SK-N-SH treated with all-trans-retinoic acid at 6 μM for 48 hours (cell line): Measurements from ENCODE around the gene DPP10.

Source experiments
- ARNTL ChIP-seq: fragments of 450-650 bp; formaldehyde crosslinking; IDR thresholded peaks from 2 replicates; pipeline ENCODE4 v1.5.0; 2020; ENCODE audit warnings: low read depth, mild to moderate bottlenecking, moderate library complexity, borderline replicate concordance
- CREB5 ChIP-seq: fragments of 250-450 bp; sonication (Bioruptor Pico); IDR thresholded peaks from 2 replicates; pipeline ENCODE4 v1.5.1; 2020; ENCODE audit warnings: low read depth, mild to moderate bottlenecking, moderate library complexity
- CSDC2 ChIP-seq: fragments of 250-450 bp; sonication (Bioruptor Pico); IDR thresholded peaks from 2 replicates; pipeline ENCODE4 v1.5.0; 2020; ENCODE audit warnings: mild to moderate bottlenecking, moderate library complexity
- ESRRG ChIP-seq: fragments of 250-450 bp; sonication (Bioruptor Pico); IDR thresholded peaks from 2 replicates; pipeline ENCODE4 v1.6.1; 2021; ENCODE audit warnings: mild to moderate bottlenecking
- GLIS3 ChIP-seq: fragments of 250-450 bp; sonication (Bioruptor Pico); IDR thresholded peaks from 2 replicates; pipeline ENCODE4 v1.5.0; 2020; ENCODE audit warnings: mild to moderate bottlenecking, moderate library complexity
- ISL1 ChIP-seq: fragments of 250-450 bp; sonication (Bioruptor Pico); IDR thresholded peaks from 2 replicates; pipeline ENCODE4 v2.1.2; 2022; ENCODE audit warnings: mild to moderate bottlenecking, moderate library complexity
- PATZ1 ChIP-seq: fragments of 250-450 bp; sonication (Bioruptor Pico); IDR thresholded peaks from 2 replicates; pipeline ENCODE4 v1.8.0; 2020; ENCODE audit warnings: mild to moderate bottlenecking, moderate library complexity, borderline replicate concordance
- RARB ChIP-seq: fragments of 250-450 bp; sonication (Bioruptor Pico); IDR thresholded peaks from 2 replicates; pipeline ENCODE4 v1.8.0; 2021; ENCODE audit warnings: mild to moderate bottlenecking, moderate library complexity
- TOX ChIP-seq: fragments of 250-450 bp; sonication (Bioruptor Pico); IDR thresholded peaks from 2 replicates; pipeline ENCODE4 v1.8.0; 2021; ENCODE audit warnings: mild to moderate bottlenecking, moderate library complexity, borderline replicate concordance
- ZC3H10 ChIP-seq: fragments of 250-450 bp; sonication (Bioruptor Pico); IDR thresholded peaks from 2 replicates; pipeline ENCODE4 v1.5.1; 2021; ENCODE audit warnings: mild to moderate bottlenecking, moderate library complexity
- ZFP3 ChIP-seq: fragments of 250-450 bp; sonication (Bioruptor Pico); IDR thresholded peaks from 2 replicates; pipeline ENCODE4 v1.5.0; 2020; ENCODE audit warnings: mild to moderate bottlenecking, moderate library complexity
- ZNF70 ChIP-seq: fragments of 450-650 bp; formaldehyde crosslinking; IDR thresholded peaks from 2 replicates; pipeline ENCODE4 v1.5.0; 2020; ENCODE audit warnings: mild to moderate bottlenecking, moderate library complexity

- TF ChIP-seq CREB5 (CRISPR knock-in tag) (no peak), ARNTL (no peak), PATZ1 (no peak), TOX (CRISPR knock-in tag) (no peak), ZNF70 (CRISPR knock-in tag) (no peak), ESRRG (no peak), ISL1 (CRISPR knock-in tag) (no peak), ZFP3 (CRISPR knock-in tag) (no peak), CSDC2 (no peak), GLIS3 (CRISPR knock-in tag) (no peak), ZC3H10 (CRISPR knock-in tag) (no peak), RARB (CRISPR knock-in tag) (no peak)
Observed at GRCh38 chr2:115036818-115037217, 594.4 kb downstream of the DPP10 start.
